HS-27A (cell line): ENCODE data around the gene OMA1.
A peak's percentile ranks its signal among the peaks of the same experiment; 100 is the strongest.
"Not testable (repeated sequence)": the region's sequence is repeated elsewhere in the genome, so short reads cannot be mapped to it uniquely, and the experiment has no call there.

Experiments used
- DNase-seq: peaks from one replicate; pipeline ENCODE4 v3.0.0-alpha.2; 2012; ENCODE audit warnings: low read depth, missing footprints

The OMA1 gene

GRCh38 chr1:58573705-58574591 is 27.4 kb upstream of the OMA1 start:
- no peak for DNase-seq

GRCh38 chr1:58573138-58573537 is 26.6 kb upstream of the OMA1 start:
- no peak for DNase-seq

GRCh38 chr1:58572690-58573089 is 26.2 kb upstream of the OMA1 start:
- no peak for DNase-seq

GRCh38 chr1:58571616-58572015 is 25.1 kb upstream of the OMA1 start:
- no peak for DNase-seq

- no peak for DNase-seq
These were observed 24.3 kb upstream of the OMA1 start for GRCh38 chr1:58570817-58571216.

- DNase-seq: no peak
These were observed 23.6 kb upstream of the OMA1 start for GRCh38 chr1:58570094-58570493.

- DNase-seq: no peak
These were observed 22.4 kb upstream of the OMA1 start for GRCh38 chr1:58568911-58569310.

GRCh38 chr1:58568271-58568860 is 21.8 kb upstream of the OMA1 start:
- no peak for DNase-seq

GRCh38 chr1:58566339-58566738 is 19.8 kb upstream of the OMA1 start:
- no peak for DNase-seq

- DNase-seq: not testable (repeated sequence)
These were observed 17.2 kb upstream of the OMA1 start for GRCh38 chr1:58563715-58564114.

- no peak for DNase-seq
These were observed 15.1 kb upstream of the OMA1 start for GRCh38 chr1:58561633-58562032.

- DNase-seq: no peak
These were observed 8.9 kb upstream of the OMA1 start for GRCh38 chr1:58555393-58555792.

GRCh38 chr1:58551186-58552140 is 4.9 kb upstream of the OMA1 start:
- no peak for DNase-seq

GRCh38 chr1:58549291-58549690 is 2.8 kb upstream of the OMA1 start:
- not testable (repeated sequence) for DNase-seq

GRCh38 chr1:58548371-58548770 is 1.8 kb upstream of the OMA1 start:
- no peak for DNase-seq

GRCh38 chr1:58545591-58546519 is 671 bp downstream of the OMA1 start:
- DNase-seq: peak; percentile 55

- no peak for DNase-seq
These were observed 3.3 kb downstream of the OMA1 start for GRCh38 chr1:58543260-58543659.

- DNase-seq: no peak
These were observed 7.0 kb downstream of the OMA1 start for GRCh38 chr1:58539553-58539952.

GRCh38 chr1:58538821-58539220 is 7.7 kb downstream of the OMA1 start:
- no peak for DNase-seq

- DNase-seq: not testable (repeated sequence)
These were observed 14.7 kb downstream of the OMA1 start for GRCh38 chr1:58531842-58532241.

- no peak for DNase-seq
These were observed 17.2 kb downstream of the OMA1 start for GRCh38 chr1:58529284-58529683.
